Esophagus squamous epithelium (tissue), 5 donors: Measurements from ENCODE around the gene HNRNPA1L2. TPM values are rescaled to one million over a fixed set of nuclear protein-coding genes. Genes with fewer than 3 reads are reported as not detected.

Experiments
- DNase-seq: peaks from one replicate; lab custom pipeline; 2025; lab: John Stamatoyannopoulos, UW
- H3K27ac ChIP-seq, 4 donors: fragments of 200-600 bp; sonication (generic); one replicate each; pipeline ENCODE4 v1.5.1; 2016 to 2019; ENCODE audit warnings: mild to moderate bottlenecking in 1 of 4
- H3K27me3 ChIP-seq, 4 donors: fragments of 200-600 bp; sonication (generic); 1 replicate in 3 of 4; 2 replicates in 1 of 4; pipeline versions ENCODE4 v1.5.1 to v1.6.0; 2017 to 2021; ENCODE audit warnings: antibody characterized with exemption in 1 of 4
- H3K36me3 ChIP-seq, 3 donors: fragments of 200-600 bp; sonication (generic); one replicate each; pipeline ENCODE4 v1.5.1; 2016 to 2019
- H3K4me1 ChIP-seq, 3 donors: fragments of 200-600 bp; sonication (generic); one replicate each; pipeline ENCODE4 v1.5.1; 2017 to 2019
- H3K4me3 ChIP-seq, 4 donors: fragments of 200-600 bp; sonication (generic); 1 replicate in 3 of 4; 2 replicates in 1 of 4; pipeline ENCODE4 v1.5.1; 2016 to 2019; ENCODE audit warnings: mild to moderate bottlenecking in 2 of 4, moderate library complexity in 1 of 4
- H3K9me3 ChIP-seq, 3 donors: fragments of 200-600 bp; sonication (generic); one replicate each; pipeline ENCODE4 v1.5.1; 2016 to 2019
- CTCF ChIP-seq, 6 experiments: fragments of 450-650 bp in 4 of 6; fragments of 200-600 bp in 2 of 6; sonication (generic) in 2 of 6; IDR thresholded peaks; one replicate each; pipeline ENCODE4 v1.5.1; 2016 to 2019; ENCODE audit warnings: antibody characterized with exemption in 6 of 6, mild to moderate bottlenecking in 4 of 6, moderate library complexity in 4 of 6
- POLR2A ChIP-seq, 4 donors: fragments of 450-650 bp; IDR thresholded peaks; one replicate each; pipeline ENCODE4 v1.6.1; 2017; ENCODE audit warnings: antibody characterized with exemption in 4 of 4, mild to moderate bottlenecking in 4 of 4, moderate library complexity in 3 of 4
- WGBS, 2 donors: methylation state at CpG; one replicate each; pipeline ENCODE4 v1.1.5; 2018; 5-methylcytosine and 5-hydroxymethylcytosine counted together
- intact Hi-C: fragments of 100-400 bp; cut with DNase I; formaldehyde crosslinking; loops from one replicate; pipeline ENCODE4 v1.15.0; 2022
- total RNA-seq, 4 donors: library from RNA; depleted of rRNA; stranded (reverse); fragments of >200 nt; gene quantifications; one replicate each; pipeline ENCODE4 v1.1.0, GENCODE V29; 2016
- donor health status: DM: yes; HTN: yes; CAD: no.

The HNRNPA1L2 gene
- total RNA-seq, 4 donors from 2014 or later: 1.9 to 6.9 (median 2.3) TPM

GRCh38 chr13:52652980-52653303 is 10.7 kb downstream of the HNRNPA1L2 start:
- no peaks in the 10 kb centered on the region for H3K27me3 ChIP-seq
- 0 to 1% methylated on average over 12 to 18 of the region's 18 CpGs for whole genome bisulfite sequencing, 2 donors
- TF ChIP-seq POLR2A (IDR thresholded peaks at IDR 0.05): no peak
- TF ChIP-seq CTCF (IDR thresholded peaks at IDR 0.05): no peak
- H3K4me1 ChIP-seq: peaks cover 8 to 54% (median 33%) of the 10 kb centered on the region in 3 donors
- DNase-seq: no peak
- H3K9me3 ChIP-seq: no peaks in the 10 kb centered on the region
- intact Hi-C loops: no loop called here
- H3K4me3 ChIP-seq: peak overlapping the region; percentile 79 to 89 (median 85)
- peaks cover 0 to 21% (median 3%) of the 10 kb centered on the region in 3 donors for H3K36me3 ChIP-seq
- H3K27ac ChIP-seq: peak overlapping the region; percentile 95 to 98 (median 96)

DNA sequence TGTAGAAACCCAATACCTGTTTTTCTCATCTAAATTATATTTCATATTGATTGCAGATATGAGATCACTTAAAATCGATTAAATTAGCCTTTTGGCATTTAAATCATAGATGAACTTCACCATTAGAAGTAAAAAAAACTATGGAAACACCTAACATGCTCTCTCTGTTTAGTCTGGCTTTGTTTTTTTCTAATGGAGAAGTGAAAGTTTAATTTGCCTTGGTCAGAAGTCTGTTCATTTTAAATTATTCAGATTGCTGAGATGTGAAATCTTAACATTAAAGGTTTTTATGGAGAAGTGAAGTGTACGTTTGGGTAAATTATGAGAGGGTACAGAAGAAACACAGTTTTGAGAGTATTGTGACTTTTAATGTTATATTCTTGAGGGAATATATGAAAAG is 17.1 kb downstream of the HNRNPA1L2 start:
- WGBS, 2 donors: 84 to 91% methylated on average over 2 of the region's 2 CpGs
- H3K27me3 ChIP-seq: no peaks in the 10 kb centered on the region
- no peak overlapping the region for H3K4me3 ChIP-seq
- TF ChIP-seq CTCF (IDR thresholded peaks at IDR 0.05) (no peak), POLR2A (IDR thresholded peaks at IDR 0.05) (no peak)
- no peaks in the 10 kb centered on the region for H3K9me3 ChIP-seq
- no peak for DNase-seq
- peaks cover 0 to 70% (median 3%) of the 10 kb centered on the region in 3 donors for H3K36me3 ChIP-seq
- H3K4me1 ChIP-seq: peaks cover 0 to 30% (median 14%) of the 10 kb centered on the region in 3 donors
- no peak overlapping the region for H3K27ac ChIP-seq
- intact Hi-C loops: no loop called here

- no peaks in the 10 kb centered on the region for H3K4me1 ChIP-seq
- intact Hi-C loops: no loop called here
Measured at GRCh38 chr13:52664272-52664671, 22.0 kb downstream of the HNRNPA1L2 start.

GRCh38 chr13:52665325-52665724 is 23.1 kb downstream of the HNRNPA1L2 start:
- TF ChIP-seq CTCF (IDR thresholded peaks at IDR 0.05): peak in 4 of 6 experiments; percentile 8 to 50 (median 26)
- TF ChIP-seq POLR2A (IDR thresholded peaks at IDR 0.05): no peak
- intact Hi-C loops: no loop called here
- H3K9me3 ChIP-seq: no peaks in the 10 kb centered on the region
- no peak overlapping the region for H3K4me3 ChIP-seq
- H3K4me1 ChIP-seq: no peaks in the 10 kb centered on the region
- H3K27me3 ChIP-seq: no peaks in the 10 kb centered on the region
- H3K36me3 ChIP-seq: peaks cover 0 to 94% (median 4%) of the 10 kb centered on the region in 3 donors
- no peak overlapping the region for H3K27ac ChIP-seq
- DNase-seq: no peak

More at GRCh38 chr13:52664272-52664671, 22.0 kb downstream of the HNRNPA1L2 start:
- DNase-seq: no peak
- peaks cover 0 to 97% (median 6%) of the 10 kb centered on the region in 3 donors for H3K36me3 ChIP-seq
- 93 to 96% methylated on average over 4 of the region's 4 CpGs for WGBS, 2 donors
- no peaks in the 10 kb centered on the region for H3K27me3 ChIP-seq
- TF ChIP-seq CTCF (IDR thresholded peaks at IDR 0.05) (no peak), POLR2A (IDR thresholded peaks at IDR 0.05) (no peak)
- no peak overlapping the region for H3K4me3 ChIP-seq
- no peaks in the 10 kb centered on the region for H3K9me3 ChIP-seq
- no peak overlapping the region for H3K27ac ChIP-seq

DNA sequence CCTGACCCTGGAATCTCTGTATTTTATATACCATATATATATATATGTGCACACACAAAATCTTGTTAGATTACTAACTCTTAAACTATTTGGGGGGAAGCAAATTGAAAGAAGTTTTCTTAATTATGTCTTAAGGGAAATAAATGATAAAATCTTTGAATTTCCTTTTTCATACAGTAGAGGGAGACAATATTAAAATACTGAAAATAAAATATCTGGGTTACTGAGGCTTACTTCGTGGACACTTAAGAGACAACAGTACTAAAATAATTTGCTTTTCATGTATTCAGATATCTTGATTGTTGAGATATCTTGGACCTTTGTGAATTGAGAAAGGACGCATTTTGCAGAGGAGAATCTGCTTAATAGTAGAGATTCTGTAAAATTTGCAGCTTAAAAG is 27.4 kb downstream of the HNRNPA1L2 start:
- Histone ChIP-seq H3K36me3 (peaks cover 3 to 85% (median 4%) of the 10 kb centered on the region in 3 donors), H3K27ac (no peak overlapping the region), H3K9me3 (no peaks in the 10 kb centered on the region), H3K4me3 (no peak overlapping the region), H3K4me1 (no peaks in the 10 kb centered on the region), H3K27me3 (no peaks in the 10 kb centered on the region)
- WGBS, 2 donors: 85 to 90% methylated on average over 2 of the region's 2 CpGs
- DNase-seq: no peak
- intact Hi-C loops: no loop called here
- TF ChIP-seq POLR2A (IDR thresholded peaks at IDR 0.05): no peak
- TF ChIP-seq CTCF (IDR thresholded peaks at IDR 0.05): no peak
